ACC112 (cell line): ENCODE results near the gene POLR2F.
A peak's percentile ranks its signal among the peaks of the same experiment; 100 is the strongest.
"Not testable (repeated sequence)": the region's sequence is repeated elsewhere in the genome, so short reads cannot be mapped to it uniquely, and the experiment has no call there.

Source experiments
- H2AFZ ChIP-seq: fragments of 200-600 bp; sonication (generic); one replicate; pipeline ENCODE4 v1.6.0; 2017; ENCODE audit warnings: antibody characterized with exemption, low read length; ENCODE audit not compliant: unreplicated experiment
- H3K27ac ChIP-seq: fragments of 200-600 bp; sonication (generic); 2 replicates; pipeline ENCODE4 v1.5.1; 2014; ENCODE audit warnings: low read depth, mild to moderate bottlenecking, antibody characterized with exemption, low read length, moderate library complexity
- H3K27me3 ChIP-seq: fragments of 200-600 bp; sonication (generic); 2 replicates; pipeline ENCODE4 v1.6.1; 2014; ENCODE audit warnings: mild to moderate bottlenecking, antibody characterized with exemption, low read length, moderate library complexity, mixed read lengths; ENCODE audit not compliant: insufficient read depth
- H3K36me3 ChIP-seq: fragments of 200-600 bp; sonication (generic); 2 replicates; pipeline ENCODE4 v1.6.1; 2016; ENCODE audit warnings: mild to moderate bottlenecking, antibody characterized with exemption, low read length, moderate library complexity, mixed read lengths; ENCODE audit not compliant: insufficient read depth
- H3K4me1 ChIP-seq: fragments of 200-600 bp; sonication (generic); one replicate; pipeline ENCODE4 v1.6.1; 2016; ENCODE audit warnings: low read length, mixed read lengths; ENCODE audit not compliant: insufficient read depth, unreplicated experiment, control insufficient read depth
- H3K4me3 ChIP-seq: fragments of 200-600 bp; sonication (generic); 2 replicates; pipeline ENCODE4 v1.5.1; 2014; ENCODE audit warnings: mild to moderate bottlenecking, low read depth, low read length
- H3K79me2 ChIP-seq: fragments of 200-600 bp; sonication (generic); one replicate; pipeline ENCODE4 v1.6.0; 2016; ENCODE audit warnings: low read length; ENCODE audit not compliant: control insufficient read depth, unreplicated experiment, insufficient read depth

Gene POLR2F

DNA sequence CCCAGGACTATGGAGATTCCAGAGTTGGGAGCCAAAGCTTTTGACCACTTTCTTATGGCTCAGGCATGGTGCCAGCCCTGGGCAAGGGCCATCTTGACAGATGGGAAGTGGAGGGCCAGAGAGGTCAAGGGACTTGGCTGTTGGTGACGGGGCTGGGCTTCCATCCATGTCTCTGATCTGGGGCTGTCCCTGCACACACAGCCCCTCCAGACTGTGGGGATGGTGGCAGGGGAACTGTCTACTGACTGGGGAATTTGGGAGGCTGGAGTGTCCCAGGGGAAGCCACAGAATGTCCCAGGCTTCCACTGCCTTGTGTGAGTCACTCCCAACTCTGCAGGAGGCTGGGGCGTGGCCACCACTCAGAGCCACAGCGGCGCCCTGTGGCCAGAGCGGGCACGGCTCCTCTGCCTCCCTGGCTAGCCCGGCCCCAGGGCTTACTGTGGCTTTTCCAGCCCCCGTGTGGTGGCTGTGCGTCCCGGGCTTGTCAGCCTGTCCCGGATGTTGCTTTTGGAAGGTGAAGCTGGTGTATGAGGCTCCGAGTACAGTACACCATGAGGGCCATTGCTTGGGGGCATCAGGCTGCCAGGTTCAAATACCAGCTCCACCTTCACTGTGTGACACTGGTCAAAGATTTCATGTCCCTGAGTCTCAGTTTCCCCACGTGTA lies 19.7 kb upstream of the POLR2F start:
- Histone ChIP-seq H3K79me2 (no peaks in the 10 kb centered on the region), H3K4me3 (no peak overlapping the region), H3K27me3 (no peaks in the 10 kb centered on the region), H3K36me3 (no peaks in the 10 kb centered on the region), H3K27ac (peak overlapping the region; percentile 41), H2AFZ (no peak overlapping the region), H3K4me1 (peaks cover 23% of the 10 kb centered on the region)

DNA sequence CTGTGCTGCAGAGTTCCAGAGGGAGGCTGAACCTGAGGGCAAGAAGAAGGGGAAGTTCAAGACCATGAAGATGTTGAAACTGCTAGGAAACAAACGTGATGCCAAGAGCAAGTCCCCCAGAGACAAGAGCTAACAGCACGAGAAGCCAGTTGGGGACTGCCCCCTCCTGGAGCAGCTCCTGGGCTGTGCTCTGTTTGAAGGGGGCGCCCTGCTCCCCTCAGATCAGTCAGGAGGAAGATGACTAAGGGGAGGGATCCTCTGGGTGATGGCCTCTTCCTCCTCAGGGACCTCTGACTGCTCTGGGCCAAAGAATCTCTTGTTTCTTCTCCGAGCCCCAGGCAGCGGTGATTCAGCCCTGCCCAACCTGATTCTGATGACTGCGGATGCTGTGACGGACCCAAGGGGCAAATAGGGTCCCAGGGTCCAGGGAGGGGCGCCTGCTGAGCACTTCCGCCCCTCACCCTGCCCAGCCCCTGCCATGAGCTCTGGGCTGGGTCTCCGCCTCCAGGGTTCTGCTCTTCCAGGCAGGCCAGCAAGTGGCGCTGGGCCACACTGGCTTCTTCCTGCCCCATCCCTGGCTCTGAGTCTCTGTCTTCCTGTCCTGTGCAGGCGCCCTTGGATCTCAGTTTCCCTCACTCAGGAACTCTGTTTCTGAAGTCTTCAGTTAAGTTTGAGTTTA lies 12.7 kb upstream of the POLR2F start:
- Histone ChIP-seq H3K27ac (peak overlapping the region; percentile 78), H3K27me3 (no peaks in the 10 kb centered on the region), H2AFZ (no peak overlapping the region), H3K79me2 (no peaks in the 10 kb centered on the region), H3K36me3 (no peaks in the 10 kb centered on the region), H3K4me3 (no peak overlapping the region), H3K4me1 (peaks cover 15% of the 10 kb centered on the region)

DNA sequence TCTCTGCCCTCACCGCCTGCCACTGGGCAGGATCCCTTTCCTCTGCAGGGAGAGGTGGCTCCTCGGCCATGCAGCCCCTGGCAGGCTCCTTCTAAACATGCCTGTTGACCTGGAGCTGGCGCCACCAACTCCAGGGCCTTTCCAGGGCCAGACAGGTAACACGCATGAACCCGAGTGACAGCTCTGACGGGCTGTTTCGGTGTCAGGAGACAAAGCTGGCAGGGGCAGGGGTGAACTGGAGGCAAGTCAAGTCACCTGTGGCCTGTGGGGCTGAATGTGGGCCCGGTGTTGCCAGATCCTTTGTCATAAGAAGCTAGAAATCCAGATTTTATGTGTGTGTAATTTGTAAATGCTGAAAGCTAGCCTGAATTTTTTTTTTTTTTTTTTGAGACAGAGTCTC lies 11.4 kb upstream of the POLR2F start:
- peaks cover 15% of the 10 kb centered on the region for H3K4me1 ChIP-seq
- no peaks in the 10 kb centered on the region for H3K27me3 ChIP-seq
- H3K4me3 ChIP-seq, result no peak overlapping the region
- no peak overlapping the region for H2AFZ ChIP-seq
- H3K27ac ChIP-seq, result no peak overlapping the region
- no peaks in the 10 kb centered on the region for H3K79me2 ChIP-seq
- H3K36me3 ChIP-seq, result no peaks in the 10 kb centered on the region

DNA sequence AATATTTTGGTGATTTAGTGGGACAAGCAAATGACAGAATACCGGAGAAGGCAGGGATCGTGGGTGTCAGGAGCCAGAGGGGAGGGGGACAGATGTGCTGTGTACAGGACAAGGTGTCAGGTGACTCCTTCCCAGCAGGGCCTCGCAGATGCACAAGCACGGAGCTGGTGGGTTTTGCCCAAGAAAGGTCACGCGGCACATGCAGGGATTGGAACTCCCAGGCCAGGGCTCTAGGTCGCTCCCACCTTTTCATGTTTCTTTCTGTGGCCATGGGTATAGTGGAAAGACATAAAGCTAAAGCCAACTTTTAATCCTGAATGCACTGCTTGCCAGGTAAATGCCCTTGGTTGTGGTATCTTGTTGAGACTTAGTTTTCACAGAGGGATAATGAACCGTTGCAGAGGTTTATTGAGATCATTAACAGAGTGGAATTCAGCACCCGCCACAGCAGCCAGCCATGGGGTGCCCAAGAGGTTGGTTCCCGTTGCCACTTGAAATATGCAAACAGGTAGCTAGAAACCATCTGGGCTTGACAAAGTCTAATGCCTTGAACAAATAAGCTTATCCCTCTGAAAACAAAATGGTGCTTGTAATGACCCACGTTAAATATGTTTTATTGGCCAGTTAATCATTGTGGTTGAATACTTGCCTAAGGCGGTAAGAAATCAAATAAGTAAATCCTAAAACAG lies 10.2 kb upstream of the POLR2F start:
- Histone ChIP-seq H3K79me2 (no peaks in the 10 kb centered on the region), H3K27ac (no peak overlapping the region)

DNA sequence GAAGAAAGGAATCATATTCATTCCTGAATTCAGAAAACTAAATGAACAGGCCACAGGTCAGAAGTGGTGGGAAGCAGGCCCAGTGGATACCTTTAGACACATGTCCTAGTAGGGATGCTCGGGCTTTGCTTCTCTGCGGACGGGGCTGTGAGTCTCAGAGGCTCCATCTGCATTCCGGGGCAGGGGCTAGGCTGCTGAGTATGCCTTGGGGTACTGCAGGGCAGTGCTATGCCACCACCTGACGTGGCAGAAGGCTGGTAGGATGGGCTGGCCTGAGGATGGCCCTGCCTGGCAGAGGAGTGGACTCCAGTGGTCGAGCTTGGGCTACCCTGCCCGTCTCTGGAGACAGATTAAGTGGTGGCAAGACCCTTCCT lies 9.7 kb upstream of the POLR2F start:
- Histone ChIP-seq H3K4me1 (peaks cover 15% of the 10 kb centered on the region), H3K36me3 (no peaks in the 10 kb centered on the region), H3K4me3 (no peak overlapping the region), H2AFZ (no peak overlapping the region), H3K79me2 (no peaks in the 10 kb centered on the region), H3K27me3 (no peaks in the 10 kb centered on the region), H3K27ac (no peak overlapping the region)

More for the DNA sequence above, 10.2 kb upstream of the POLR2F start:
- Histone ChIP-seq H2AFZ (no peak overlapping the region), H3K36me3 (no peaks in the 10 kb centered on the region), H3K27me3 (no peaks in the 10 kb centered on the region), H3K4me1 (peaks cover 15% of the 10 kb centered on the region), H3K4me3 (no peak overlapping the region)

DNA sequence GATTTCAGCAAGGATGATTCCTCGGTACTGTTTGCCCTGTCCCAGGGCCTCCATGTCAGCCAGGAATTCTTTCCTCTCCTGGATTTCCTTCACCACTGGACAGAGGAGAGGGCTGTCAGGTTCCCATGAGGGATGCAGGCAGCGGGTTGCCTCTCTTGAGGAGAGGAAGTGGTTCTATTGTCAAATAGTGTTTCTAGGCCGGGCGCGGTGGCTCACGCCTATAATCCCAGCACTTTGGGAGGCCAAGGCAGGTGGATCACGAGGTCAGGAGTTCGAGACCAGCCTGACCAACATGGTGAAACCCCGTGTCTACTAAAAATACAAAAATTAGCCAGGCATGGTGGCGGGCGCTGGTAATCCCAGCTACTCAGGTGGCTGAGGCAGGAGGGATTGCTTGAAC lies 9.1 kb upstream of the POLR2F start:
- H2AFZ ChIP-seq, H3K79me2 ChIP-seq, H3K36me3 ChIP-seq, H3K27ac ChIP-seq, H3K27me3 ChIP-seq, H3K4me3 ChIP-seq: not testable (repeated sequence)
- peaks cover 15% of the 10 kb centered on the region for H3K4me1 ChIP-seq

DNA sequence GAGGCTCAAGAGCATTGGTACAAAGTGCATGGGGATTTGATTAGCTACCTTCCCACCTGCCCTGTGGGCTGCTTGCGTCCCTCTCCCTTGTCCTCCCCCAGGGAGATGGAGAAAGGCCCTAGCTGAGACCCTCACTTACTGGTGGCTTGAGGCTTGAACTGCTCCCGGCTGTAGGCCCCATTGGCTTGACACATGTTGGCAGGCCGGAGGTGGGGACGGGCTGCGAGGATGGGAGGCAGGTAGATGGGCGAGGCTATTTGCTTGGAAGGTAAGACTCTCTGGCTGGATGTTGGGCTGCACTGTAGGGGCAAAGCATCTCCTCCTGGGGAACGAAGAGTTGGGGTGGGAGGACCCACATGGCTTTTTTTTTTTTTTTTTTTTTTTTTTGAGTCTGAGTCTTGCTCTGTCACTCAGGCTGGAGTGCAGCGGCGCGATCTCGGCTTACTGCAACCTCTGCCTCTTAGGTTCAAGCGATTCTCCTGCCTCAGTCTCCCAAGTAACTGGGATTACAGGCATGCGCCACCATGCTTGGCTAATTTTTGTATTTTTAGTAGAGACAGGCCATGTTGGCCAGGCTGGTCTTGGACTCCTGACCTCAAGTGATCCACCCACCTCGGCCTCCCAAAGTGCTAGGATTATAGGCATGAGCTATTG lies 6.2 kb upstream of the POLR2F start:
- H3K4me1 ChIP-seq, H3K27me3 ChIP-seq, H3K36me3 ChIP-seq, H3K4me3 ChIP-seq, H2AFZ ChIP-seq, H3K27ac ChIP-seq, H3K79me2 ChIP-seq: not testable (repeated sequence)

DNA sequence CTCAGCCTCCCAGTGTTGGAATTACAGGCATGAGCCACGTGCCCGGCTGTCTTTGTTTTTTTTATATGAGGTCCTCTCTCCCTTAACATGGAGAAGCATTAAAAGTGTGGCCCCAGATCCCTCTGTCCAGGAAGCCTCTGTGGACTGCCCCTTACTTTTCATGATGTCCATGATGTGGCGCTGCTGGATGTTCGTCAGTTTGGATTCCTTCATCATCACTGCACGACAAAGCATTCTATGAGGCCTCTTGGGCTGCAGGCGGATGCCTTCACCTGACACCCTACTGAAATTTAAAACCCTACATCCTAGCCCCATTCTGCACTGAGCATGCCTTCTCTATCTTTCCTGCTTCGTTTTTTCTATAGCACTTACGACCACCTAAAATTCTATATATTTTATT lies 2.2 kb upstream of the POLR2F start:
- Histone ChIP-seq H3K36me3 (no peaks in the 10 kb centered on the region), H3K27me3 (no peaks in the 10 kb centered on the region), H3K4me1 (peaks cover 5% of the 10 kb centered on the region), H2AFZ (no peak overlapping the region), H3K4me3 (no peak overlapping the region), H3K79me2 (peaks cover 14% of the 10 kb centered on the region), H3K27ac (no peak overlapping the region)

DNA sequence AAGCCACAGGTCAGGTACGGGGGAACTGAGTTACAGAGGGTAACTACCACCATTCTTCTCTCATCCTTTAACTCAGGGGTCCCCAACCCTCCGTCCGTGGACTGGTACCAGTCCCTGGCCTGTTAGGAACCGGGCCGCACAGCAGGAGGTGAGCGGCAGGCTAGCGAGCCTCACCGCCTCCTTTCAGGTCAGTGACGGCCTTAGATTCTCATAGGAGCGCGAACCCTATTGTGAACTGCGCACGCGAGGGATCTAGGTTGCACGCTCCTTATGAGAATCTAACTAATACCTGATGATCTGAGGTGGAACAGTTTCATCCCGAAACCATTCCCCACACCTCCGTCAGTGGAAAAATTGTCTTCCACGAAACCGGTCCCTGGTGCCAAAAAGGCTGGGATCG lies 870 bp upstream of the POLR2F start:
- H3K79me2 ChIP-seq, result peaks cover 17% of the 10 kb centered on the region
- H3K4me3 ChIP-seq, result peak overlapping the region; percentile 85
- not testable (repeated sequence) for H3K4me1 ChIP-seq, H3K27me3 ChIP-seq, H3K36me3 ChIP-seq, H3K27ac ChIP-seq
- H2AFZ ChIP-seq, result peak overlapping the region; percentile 64

DNA sequence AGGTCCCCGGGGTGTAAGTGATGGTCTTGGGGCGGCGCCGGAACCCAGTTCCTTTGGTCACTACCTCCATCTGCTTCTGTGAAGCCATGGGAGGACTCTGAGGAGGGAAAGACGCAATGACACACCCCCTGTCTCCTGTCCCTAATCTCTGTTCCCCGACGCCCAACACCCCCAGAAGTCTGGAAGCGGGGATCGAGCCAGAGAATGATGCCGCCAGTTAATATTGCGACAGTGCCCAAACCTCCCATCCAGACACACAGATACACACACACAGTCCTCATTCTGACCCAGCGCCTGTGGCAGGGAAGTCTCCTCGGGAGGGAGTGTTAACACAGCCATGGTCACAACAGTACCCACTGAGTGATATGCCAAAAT lies 450 bp upstream of the POLR2F start:
- Histone ChIP-seq H3K4me1 (peaks cover 5% of the 10 kb centered on the region), H3K36me3 (no peaks in the 10 kb centered on the region), H3K4me3 (peak overlapping the region; percentile 85), H3K79me2 (peaks cover 17% of the 10 kb centered on the region), H2AFZ (peak overlapping the region; percentile 64), H3K27me3 (no peaks in the 10 kb centered on the region), H3K27ac (0 out of 2 replicates have a peak overlapping the region, but pooled peaks have one; percentile 10)
